ENCODE measurements around the gene ZBTB39.

ZBTB39 gene

DNA sequence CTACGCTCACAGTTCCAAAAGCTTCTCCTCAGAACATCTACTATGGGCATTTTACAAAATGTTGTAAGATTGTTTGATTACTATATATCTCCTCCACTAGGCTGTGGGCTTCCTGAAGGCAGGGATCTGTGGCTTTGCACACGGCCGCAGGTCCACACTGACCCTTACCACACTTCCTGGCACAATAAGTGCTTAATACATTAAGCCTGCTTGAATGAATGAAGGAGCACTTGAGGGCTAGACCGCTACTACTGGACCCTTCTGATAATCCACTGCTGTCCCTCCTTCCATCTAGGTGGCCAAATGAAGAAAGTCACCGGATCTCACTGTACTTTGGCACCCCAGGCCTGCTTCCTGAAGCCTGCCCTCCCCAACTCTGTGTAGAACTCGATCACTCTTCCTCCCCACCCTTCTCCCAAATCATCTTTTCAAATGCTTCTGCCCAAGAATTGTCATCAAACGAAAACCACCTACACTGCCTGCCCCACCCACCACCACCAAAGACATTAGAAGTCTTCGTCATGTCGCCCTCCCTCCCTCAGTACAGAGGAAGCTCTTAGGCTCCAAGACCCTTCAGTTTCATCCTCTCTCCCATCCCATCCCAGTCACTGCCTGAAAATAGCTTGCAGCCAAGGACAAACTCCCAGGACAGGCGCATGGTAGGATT is 596 bp upstream of the ZBTB39 start:
- TF ChIP-seq, protein P1, sequence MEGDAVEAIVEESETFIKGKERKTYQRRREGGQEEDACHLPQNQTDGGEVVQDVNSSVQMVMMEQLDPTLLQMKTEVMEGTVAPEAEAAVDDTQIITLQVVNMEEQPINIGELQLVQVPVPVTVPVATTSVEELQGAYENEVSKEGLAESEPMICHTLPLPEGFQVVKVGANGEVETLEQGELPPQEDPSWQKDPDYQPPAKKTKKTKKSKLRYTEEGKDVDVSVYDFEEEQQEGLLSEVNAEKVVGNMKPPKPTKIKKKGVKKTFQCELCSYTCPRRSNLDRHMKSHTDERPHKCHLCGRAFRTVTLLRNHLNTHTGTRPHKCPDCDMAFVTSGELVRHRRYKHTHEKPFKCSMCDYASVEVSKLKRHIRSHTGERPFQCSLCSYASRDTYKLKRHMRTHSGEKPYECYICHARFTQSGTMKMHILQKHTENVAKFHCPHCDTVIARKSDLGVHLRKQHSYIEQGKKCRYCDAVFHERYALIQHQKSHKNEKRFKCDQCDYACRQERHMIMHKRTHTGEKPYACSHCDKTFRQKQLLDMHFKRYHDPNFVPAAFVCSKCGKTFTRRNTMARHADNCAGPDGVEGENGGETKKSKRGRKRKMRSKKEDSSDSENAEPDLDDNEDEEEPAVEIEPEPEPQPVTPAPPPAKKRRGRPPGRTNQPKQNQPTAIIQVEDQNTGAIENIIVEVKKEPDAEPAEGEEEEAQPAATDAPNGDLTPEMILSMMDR (IDR thresholded peaks at IDR 0.05; ENCODE audit: unreplicated experiment in 3 of 3) = peak in 2 of 3 experiments; percentile 1 to 18
- Mint-ChIP-seq H3K4me1 (peaks cover 46% of the 10 kb centered on the region), H3K27ac (peak overlapping the region; percentile 41 to 95 (median 85)), H3K27me3 (ENCODE audit: low read depth) (peaks cover 4% of the 10 kb centered on the region), H3K9me3 (no peaks in the 10 kb centered on the region), H3K4me3 (peak overlapping the region; percentile 90 to 97 (median 94)), H3K36me3 (ENCODE audit: low read depth) (peaks cover 31% of the 10 kb centered on the region)

DNA sequence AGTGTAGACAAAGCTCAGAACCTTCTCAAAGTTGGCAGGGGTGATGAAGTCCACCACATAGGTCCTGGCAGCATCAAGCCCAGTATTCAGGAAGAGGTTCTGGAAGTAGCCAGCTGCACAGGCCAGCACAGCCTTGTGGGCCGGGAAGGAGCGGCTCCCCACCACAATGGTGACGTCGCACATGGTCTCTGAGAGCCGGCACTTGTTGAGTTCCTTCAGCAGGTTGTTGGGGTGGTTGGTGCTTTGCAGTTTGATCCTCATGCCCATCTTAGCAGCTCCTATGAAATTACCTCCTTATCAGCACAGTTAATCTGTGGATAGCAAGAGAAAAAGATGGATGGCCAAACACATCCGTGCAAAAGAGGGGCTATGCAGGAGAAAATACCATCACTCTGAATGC is 1.7 kb downstream of the ZBTB39 start:
- no peak overlapping the region for H3K27ac Mint-ChIP-seq
- peaks cover 4% of the 10 kb centered on the region for H3K27me3 Mint-ChIP-seq (ENCODE audit: low read depth)
- peak overlapping the region; percentile 94 to 97 (median 95) for H3K4me3 Mint-ChIP-seq
- no peaks in the 10 kb centered on the region for H3K9me3 Mint-ChIP-seq
- peaks cover 50% of the 10 kb centered on the region for H3K36me3 Mint-ChIP-seq (ENCODE audit: low read depth)
- TF ChIP-seq, protein P1 (IDR thresholded peaks at IDR 0.05; ENCODE audit: unreplicated experiment in 3 of 3) = no peak
- peaks cover 58% of the 10 kb centered on the region for H3K4me1 Mint-ChIP-seq

DNA sequence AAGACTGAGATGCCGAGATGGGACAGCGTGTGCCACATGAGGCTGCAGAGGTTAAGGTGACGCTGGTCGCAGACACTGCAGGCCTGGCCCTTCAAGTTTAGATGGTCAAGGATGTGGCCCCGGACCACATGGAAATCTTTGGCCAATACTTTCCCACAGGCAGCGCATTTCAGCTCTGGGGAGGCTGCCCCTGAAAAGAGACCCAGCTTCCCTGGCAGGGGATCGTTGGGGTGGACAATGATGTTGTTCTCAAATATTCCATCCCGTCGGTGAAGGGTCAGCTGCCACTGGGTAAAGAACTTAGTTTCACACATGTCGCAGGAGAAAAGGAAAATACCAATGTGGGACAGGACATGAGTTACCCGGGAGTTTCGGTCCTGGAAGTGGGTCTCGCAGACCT is 3.0 kb downstream of the ZBTB39 start:
- peak overlapping the region; percentile 51 to 95 (median 56) for H3K4me3 Mint-ChIP-seq
- TF ChIP-seq, protein P1 (IDR thresholded peaks at IDR 0.05; ENCODE audit: unreplicated experiment in 3 of 3) = no peak
- H3K9me3 Mint-ChIP-seq = no peaks in the 10 kb centered on the region
- peaks cover 53% of the 10 kb centered on the region for H3K4me1 Mint-ChIP-seq
- H3K36me3 Mint-ChIP-seq (ENCODE audit: low read depth) = peaks cover 58% of the 10 kb centered on the region
- peaks cover 4% of the 10 kb centered on the region for H3K27me3 Mint-ChIP-seq (ENCODE audit: low read depth)
- no peak overlapping the region for H3K27ac Mint-ChIP-seq

DNA sequence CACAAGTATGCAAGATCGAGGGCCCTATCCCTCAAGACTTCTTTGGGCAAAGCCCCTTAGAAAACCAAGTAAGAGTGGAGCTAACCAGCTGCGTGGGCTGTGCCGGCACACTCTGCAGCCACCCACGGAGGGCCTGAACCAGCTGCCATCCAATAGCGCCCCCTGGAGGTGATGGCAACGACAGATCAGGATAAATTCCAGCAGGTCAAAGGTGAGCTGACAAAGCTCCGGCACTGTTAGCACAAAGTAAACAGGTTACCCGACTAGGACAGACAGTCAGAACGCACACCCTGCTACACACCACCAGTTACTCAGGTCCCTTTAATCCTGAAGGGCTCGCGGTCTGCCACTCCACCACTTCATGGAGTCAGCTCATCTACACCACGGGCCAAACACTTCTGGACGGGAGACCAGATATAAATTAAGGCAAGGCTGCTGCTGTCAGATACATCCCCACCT is 4.9 kb downstream of the ZBTB39 start:
- no peak overlapping the region for H3K27ac Mint-ChIP-seq
- H3K4me3 Mint-ChIP-seq = peak overlapping the region; percentile 44 to 57 (median 57)
- H3K27me3 Mint-ChIP-seq (ENCODE audit: low read depth) = no peaks in the 10 kb centered on the region
- H3K36me3 Mint-ChIP-seq (ENCODE audit: low read depth) = peaks cover 58% of the 10 kb centered on the region
- no peaks in the 10 kb centered on the region for H3K9me3 Mint-ChIP-seq
- peaks cover 61% of the 10 kb centered on the region for H3K4me1 Mint-ChIP-seq
- TF ChIP-seq, protein P1 (IDR thresholded peaks at IDR 0.05; ENCODE audit: unreplicated experiment in 3 of 3) = peak; percentile 49 to 62 (median 58)

DNA sequence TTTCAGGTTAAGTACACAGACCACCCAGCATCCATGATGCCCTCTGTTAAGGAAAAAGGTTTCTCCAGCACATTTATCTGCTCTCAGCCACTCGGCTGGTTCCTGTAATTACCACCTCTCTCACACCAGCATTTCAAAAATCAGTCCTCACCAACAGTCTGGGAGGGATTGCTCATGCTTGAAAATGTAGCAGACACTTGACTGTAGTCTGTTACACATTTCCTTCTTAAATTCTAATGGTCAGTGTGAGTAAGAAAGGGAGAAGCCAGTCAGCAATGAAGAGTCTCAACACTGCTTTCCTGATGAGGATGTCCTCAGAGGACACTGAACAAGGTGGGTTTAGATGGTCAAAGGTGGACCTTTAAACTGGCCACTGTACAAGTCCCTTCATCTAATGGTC is 6.0 kb downstream of the ZBTB39 start:
- H3K36me3 Mint-ChIP-seq (ENCODE audit: low read depth) = peaks cover 64% of the 10 kb centered on the region
- no peak overlapping the region for H3K27ac Mint-ChIP-seq
- no peak overlapping the region for H3K4me3 Mint-ChIP-seq
- H3K27me3 Mint-ChIP-seq (ENCODE audit: low read depth) = no peaks in the 10 kb centered on the region
- TF ChIP-seq, protein P1 (IDR thresholded peaks at IDR 0.05; ENCODE audit: unreplicated experiment in 3 of 3) = no peak
- H3K9me3 Mint-ChIP-seq = no peaks in the 10 kb centered on the region
- peaks cover 59% of the 10 kb centered on the region for H3K4me1 Mint-ChIP-seq

DNA sequence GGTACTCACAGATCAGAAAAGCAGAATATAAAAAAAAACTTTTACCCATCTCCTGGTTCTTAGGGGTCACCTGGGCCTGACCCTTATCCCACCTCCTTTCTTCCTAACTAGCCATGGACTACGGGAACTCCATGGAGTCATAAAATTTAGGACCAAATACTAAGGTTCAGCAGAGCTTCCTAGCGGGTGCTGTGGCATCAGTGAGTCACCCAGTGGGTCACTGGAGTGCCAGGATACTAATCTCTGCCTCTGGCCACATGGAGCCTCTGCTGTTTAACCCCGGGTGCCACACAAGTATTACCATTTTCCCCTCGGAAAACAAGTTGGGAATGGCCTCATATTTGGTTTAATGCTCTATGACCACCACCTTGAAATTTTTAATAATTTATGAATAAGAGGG is 6.9 kb downstream of the ZBTB39 start:
- H3K27ac Mint-ChIP-seq = no peak overlapping the region
- H3K27me3 Mint-ChIP-seq (ENCODE audit: low read depth) = no peaks in the 10 kb centered on the region
- peaks cover 50% of the 10 kb centered on the region for H3K4me1 Mint-ChIP-seq
- H3K36me3 Mint-ChIP-seq (ENCODE audit: low read depth) = peaks cover 58% of the 10 kb centered on the region
- no peak overlapping the region for H3K4me3 Mint-ChIP-seq
- no peaks in the 10 kb centered on the region for H3K9me3 Mint-ChIP-seq
- TF ChIP-seq, protein P1 (IDR thresholded peaks at IDR 0.05; ENCODE audit: unreplicated experiment in 3 of 3) = no peak

All from nephron (organoid).